Hepatocyte (in vitro differentiated cells): ENCODE results near the gene MDM2. TPM values are rescaled to one million over a fixed set of nuclear protein-coding genes. Genes with fewer than 3 reads are reported as not detected.
"Not testable (repeated sequence)": the region's sequence is repeated elsewhere in the genome, so short reads cannot be mapped to it uniquely, and the experiment has no call there.

Experiments
- DNase-seq: peaks from one replicate; pipeline ENCODE4 v3.0.0-alpha.2; 2016; ENCODE audit warnings: low spot score
- H2AFZ ChIP-seq: fragments of 200-600 bp; sonication (generic); 2 replicates; pipeline ENCODE4 v1.6.0; 2016; ENCODE audit warnings: antibody characterized with exemption, mild to moderate bottlenecking
- H3K27ac ChIP-seq: fragments of 200-600 bp; sonication (generic); 2 replicates; pipeline ENCODE4 v1.5.1; 2016; ENCODE audit warnings: mild to moderate bottlenecking
- H3K27me3 ChIP-seq: fragments of 200-600 bp; sonication (generic); 2 replicates; pipeline ENCODE4 v1.6.1; 2016
- H3K36me3 ChIP-seq: fragments of 200-600 bp; sonication (generic); replicated peaks from 2 replicates; pipeline ENCODE4 v1.5.1; 2016; ENCODE audit warnings: low read depth; ENCODE audit not compliant: insufficient read depth
- H3K4me1 ChIP-seq: fragments of 200-600 bp; sonication (generic); 2 replicates; pipeline ENCODE4 v1.5.1; 2016; ENCODE audit warnings: mild to moderate bottlenecking, moderate library complexity; ENCODE audit not compliant: insufficient read depth
- H3K4me2 ChIP-seq: fragments of 200-600 bp; sonication (generic); 2 replicates; pipeline ENCODE4 v1.6.0; 2016
- H3K4me3 ChIP-seq: fragments of 200-600 bp; sonication (generic); 2 replicates; pipeline ENCODE4 v1.5.1; 2016; ENCODE audit warnings: mild to moderate bottlenecking
- H3K79me2 ChIP-seq: fragments of 200-600 bp; sonication (generic); 2 replicates; pipeline ENCODE4 v1.6.0; 2017; ENCODE audit warnings: mild to moderate bottlenecking
- H3K9me2 ChIP-seq: fragments of 200-600 bp; sonication (generic); replicated peaks from 2 replicates; pipeline ENCODE4 v1.6.0; 2017; ENCODE audit warnings: mild to moderate bottlenecking; ENCODE audit not compliant: insufficient read depth
- H3K9me3 ChIP-seq: fragments of 200-600 bp; sonication (generic); 2 replicates; pipeline ENCODE4 v1.5.1; 2016; ENCODE audit warnings: low read depth, mild to moderate bottlenecking
- H4K20me1 ChIP-seq: fragments of 200-600 bp; sonication (generic); 2 replicates; pipeline ENCODE4 v1.6.0; 2016; ENCODE audit warnings: mild to moderate bottlenecking; ENCODE audit not compliant: insufficient read depth, poor library complexity, severe bottlenecking
- CTCF ChIP-seq: fragments of 200-600 bp; sonication (generic); IDR thresholded peaks from 2 replicates; pipeline ENCODE4 v1.5.1; 2016; ENCODE audit warnings: antibody characterized with exemption, mild to moderate bottlenecking; ENCODE audit not compliant: poor library complexity
- EZH2 ChIP-seq: fragments of 200-600 bp; sonication (generic); IDR thresholded peaks from 2 replicates; pipeline ENCODE4 v1.6.1; 2016; ENCODE audit warnings: antibody characterized with exemption, mild to moderate bottlenecking, borderline replicate concordance
- EZH2phosphoT487 ChIP-seq: fragments of 200-600 bp; sonication (generic); IDR thresholded peaks from one replicate; pipeline ENCODE4 v1.6.1; 2018; ENCODE audit warnings: antibody characterized with exemption, mild to moderate bottlenecking, low read depth, moderate library complexity; ENCODE audit not compliant: unreplicated experiment, severe bottlenecking
- WGBS: methylation state at CpG from one replicate; pipeline ENCODE4 v1.1.6; 2016; ENCODE audit warnings: low lambda C conversion rate; ENCODE audit errors: missing lambda C conversion rate; 5-methylcytosine and 5-hydroxymethylcytosine counted together
- polyA plus RNA-seq: library from polyadenylated mRNA; unstranded; fragments of >200 nt; fragmentation: Nextera tagmentation; extraction: Ambion mirVana; gene quantifications from 2 replicates; pipeline ENCODE4 v1.2.1, GENCODE V29; 2016
- total RNA-seq: library from RNA; depleted of rRNA; stranded (reverse); fragments of >200 nt; gene quantifications from 2 replicates; pipeline ENCODE4 v1.2.3, GENCODE V29; 2014

MDM2 gene
- total and polyA plus RNA-seq, 2 experiments from 2014 or later: 42.0 to 77.4 TPM

DNA sequence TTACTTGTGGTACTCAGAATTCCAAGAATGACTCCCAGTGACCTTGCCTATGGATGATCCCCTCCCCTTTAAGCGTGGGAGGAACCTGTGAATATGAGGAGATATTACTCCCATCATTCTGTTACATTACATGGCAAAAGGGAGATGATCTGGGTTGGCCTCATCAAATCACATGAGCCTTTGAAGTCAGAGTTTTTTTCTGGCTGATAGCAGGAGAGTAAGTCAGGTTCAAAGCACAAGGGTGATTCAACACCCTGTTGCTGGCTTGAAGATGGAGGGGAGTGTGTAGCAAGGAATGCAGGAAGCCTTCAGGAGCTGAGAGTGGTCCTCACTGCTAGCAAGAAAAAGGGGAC lies 9.1 kb upstream of the MDM2 start:
- H4K20me1 ChIP-seq: no peaks in the 10 kb centered on the region
- H3K9me3 ChIP-seq: no peaks in the 10 kb centered on the region
- H3K27me3 ChIP-seq: no peaks in the 10 kb centered on the region
- H3K36me3 ChIP-seq: no peaks in the 10 kb centered on the region
- no peaks in the 10 kb centered on the region for H3K79me2 ChIP-seq
- TF ChIP-seq EZH2phosphoT487 (no peak), CTCF (no peak), EZH2 (no peak)
- H3K4me1 ChIP-seq: no peaks in the 10 kb centered on the region
- no peak for DNase-seq
- no peaks in the 10 kb centered on the region for H3K9me2 ChIP-seq
- no peak overlapping the region for H3K4me2 ChIP-seq
- 100% methylated on average over 1 of the region's 1 CpG for WGBS
- H2AFZ ChIP-seq: no peak overlapping the region
- no peak overlapping the region for H3K4me3 ChIP-seq
- no peak overlapping the region for H3K27ac ChIP-seq

GRCh38 chr12:68800294-68800693 lies 7.7 kb upstream of the MDM2 start:
- Histone ChIP-seq H3K4me1 (no peaks in the 10 kb centered on the region), H3K36me3 (no peaks in the 10 kb centered on the region), H3K27ac (no peak overlapping the region), H3K9me3 (no peaks in the 10 kb centered on the region), H3K79me2 (no peaks in the 10 kb centered on the region), H4K20me1 (no peaks in the 10 kb centered on the region), H3K27me3 (no peaks in the 10 kb centered on the region), H2AFZ (no peak overlapping the region), H3K4me2 (no peak overlapping the region), H3K4me3 (no peak overlapping the region), H3K9me2 (no peaks in the 10 kb centered on the region)
- DNase-seq: no peak
- WGBS: 62% methylated on average over 5 of the region's 5 CpGs
- TF ChIP-seq EZH2 (no peak), CTCF (no peak), EZH2phosphoT487 (no peak)

GRCh38 chr12:68801124-68801523 lies 6.9 kb upstream of the MDM2 start:
- not testable (repeated sequence) for H3K27me3 ChIP-seq, H3K4me1 ChIP-seq, H3K36me3 ChIP-seq, H3K27ac ChIP-seq, DNase-seq, H3K4me2 ChIP-seq, H3K79me2 ChIP-seq, H3K9me2 ChIP-seq, H4K20me1 ChIP-seq, H3K4me3 ChIP-seq, H3K9me3 ChIP-seq, H2AFZ ChIP-seq
- 94% methylated on average over 7 of the region's 7 CpGs for WGBS

DNA sequence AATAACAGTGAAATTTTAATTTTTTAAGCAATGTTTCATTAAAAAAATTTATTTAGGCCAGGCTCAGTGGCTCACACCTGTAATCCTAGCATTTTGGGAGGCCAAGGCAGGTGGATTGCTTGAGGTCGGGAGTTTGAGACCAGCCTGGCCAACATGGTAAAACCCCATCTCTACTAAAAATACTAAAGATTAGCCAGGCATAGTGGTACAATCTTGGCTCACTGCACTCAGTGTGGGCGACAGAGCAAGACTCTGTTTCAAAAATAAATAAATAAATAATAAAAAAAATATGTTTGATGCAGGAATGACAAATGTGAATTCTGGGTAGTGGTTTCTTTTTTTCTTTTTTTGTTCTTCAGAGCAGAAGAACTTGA lies 5.6 kb upstream of the MDM2 start:
- H4K20me1 ChIP-seq, H3K4me2 ChIP-seq, DNase-seq, H3K4me3 ChIP-seq, H3K9me3 ChIP-seq, H3K27ac ChIP-seq, H3K36me3 ChIP-seq, H3K79me2 ChIP-seq, H3K27me3 ChIP-seq, H3K9me2 ChIP-seq, H3K4me1 ChIP-seq, H2AFZ ChIP-seq: not testable (repeated sequence)
- 94% methylated on average over 2 of the region's 2 CpGs for WGBS

- not testable (repeated sequence) for H3K4me1 ChIP-seq, H4K20me1 ChIP-seq, H2AFZ ChIP-seq, H3K4me2 ChIP-seq, H3K9me2 ChIP-seq, H3K9me3 ChIP-seq, H3K27me3 ChIP-seq, H3K79me2 ChIP-seq, H3K36me3 ChIP-seq, H3K27ac ChIP-seq, DNase-seq, H3K4me3 ChIP-seq
- WGBS: 75% methylated on average over 19 of the region's 19 CpGs
These were observed 4.9 kb upstream of the MDM2 start for GRCh38 chr12:68802911-68803651.
